Fibroblast of lung (primary cell): ENCODE data around the gene GCFC2. TPM values are rescaled to one million over a fixed set of nuclear protein-coding genes. Genes with fewer than 3 reads are reported as not detected.

Source experiments
- DNase-seq, 2 donors: peaks; one replicate each; pipeline versions ENCODE4 v3.0.0 to v3.0.0-alpha.2; 2010; ENCODE audit warnings: low read depth in 2 of 2
- H2AFZ ChIP-seq: 2 replicates; pipeline ENCODE4 v1.5.1; 2012; ENCODE audit warnings: low read length, control low read depth, inconsistent platforms
- H3K27ac ChIP-seq: 2 replicates; pipeline ENCODE4 v1.5.1; 2011; ENCODE audit warnings: low read length, control low read depth; ENCODE audit not compliant: insufficient read depth
- H3K27me3 ChIP-seq: 2 replicates; pipeline ENCODE4 v1.5.1; 2011; ENCODE audit warnings: mild to moderate bottlenecking, low read length; ENCODE audit not compliant: control insufficient read depth, insufficient read depth
- H3K36me3 ChIP-seq: 2 replicates; pipeline ENCODE4 v1.5.1; 2011; ENCODE audit warnings: low read length; ENCODE audit not compliant: control insufficient read depth, insufficient read depth
- H3K4me1 ChIP-seq: 2 replicates; pipeline ENCODE4 v1.5.1; 2011; ENCODE audit warnings: low read length; ENCODE audit not compliant: control insufficient read depth, insufficient read depth; ENCODE audit errors: extremely low read depth
- H3K4me2 ChIP-seq: 2 replicates; pipeline ENCODE4 v1.5.1; 2011; ENCODE audit warnings: low read length, control low read depth; ENCODE audit not compliant: insufficient read depth; ENCODE audit errors: extremely low read depth
- H3K4me3 ChIP-seq, 4 experiments: fragments of 200-600 bp in 1 of 4; sonication (generic) in 1 of 4; replicated peaks in 1 of 4; 2 replicates each; pipeline ENCODE4 v1.5.1; 2011 to 2016; ENCODE audit warnings: low read length in 4 of 4, low read depth in 3 of 4, mild to moderate bottlenecking in 3 of 4, control low read depth in 2 of 4, inconsistent platforms in 1 of 4, mixed read lengths in 1 of 4; ENCODE audit not compliant: insufficient read depth in 1 of 4; ENCODE audit errors: control extremely low read depth in 1 of 4
- H3K79me2 ChIP-seq: 2 replicates; pipeline ENCODE4 v1.5.1; 2012; ENCODE audit warnings: mild to moderate bottlenecking, low read length, inconsistent platforms; ENCODE audit not compliant: control insufficient read depth, insufficient read depth
- H3K9ac ChIP-seq: 2 replicates; pipeline ENCODE4 v1.5.1; 2011; ENCODE audit warnings: mild to moderate bottlenecking, low read length, control low read depth; ENCODE audit not compliant: insufficient read depth
- H3K9me3 ChIP-seq: 2 replicates; pipeline ENCODE4 v1.5.1; 2012; ENCODE audit warnings: low read depth, low read length; ENCODE audit not compliant: control insufficient read depth, insufficient read depth
- H4K20me1 ChIP-seq: 2 replicates; pipeline ENCODE4 v1.5.1; 2011; ENCODE audit warnings: low read length; ENCODE audit not compliant: control insufficient read depth, insufficient read depth; ENCODE audit errors: extremely low read depth
- CTCF ChIP-seq, 2 donors: IDR thresholded peaks in 1 of 2; conservative IDR thresholded peaks in 1 of 2; 1 replicate in 1 of 2; 2 replicates in 1 of 2; pipeline ENCODE4 v1.5.1; 2011 to 2012; ENCODE audit warnings: low read length in 2 of 2, control low read depth in 1 of 2, inconsistent platforms in 1 of 2, low read depth in 1 of 2, mild to moderate bottlenecking in 1 of 2
- EZH2 ChIP-seq: IDR thresholded peaks from 2 replicates; pipeline ENCODE4 v1.5.1; 2012; ENCODE audit warnings: low read length, control low read depth, mild to moderate bottlenecking; ENCODE audit errors: missing control alignments
- polyA plus RNA-seq, 2 donors: library from polyadenylated mRNA; depleted of rRNA in 1 of 2; stranded (reverse) in 1 of 2; unstranded in 1 of 2; fragments of >200 nt; gene quantifications; 2 replicates each; pipeline ENCODE4 v1.2.1, GENCODE V29; 2011 to 2012; ENCODE audit warnings: missing spikeins in 1 of 2
- total RNA-seq: library from RNA; depleted of rRNA; stranded (reverse); fragments of >200 nt; gene quantifications from 2 replicates; pipeline ENCODE4 v1.2.1, GENCODE V29; 2014

GCFC2 gene
- total and polyA plus RNA-seq, 2 donors (not counting 1 experiment from before 2014, with no cell fraction given), result 6.8 to 11.6 TPM

- Histone ChIP-seq H2AFZ (no peak overlapping the region), H3K4me2 (no peak overlapping the region), H3K4me1 (no peaks in the 10 kb centered on the region), H3K9me3 (no peaks in the 10 kb centered on the region), H3K27ac (no peak overlapping the region), H3K4me3 (no peak overlapping the region), H4K20me1 (no peaks in the 10 kb centered on the region), H3K27me3 (no peaks in the 10 kb centered on the region), H3K9ac (no peak overlapping the region), H3K79me2 (no peaks in the 10 kb centered on the region), H3K36me3 (peaks cover 1% of the 10 kb centered on the region)
- TF ChIP-seq EZH2 (no peak), CTCF (conservative IDR thresholded peaks at IDR 0.05 in 1 of 2, IDR thresholded peaks at IDR 0.05 in 1 of 2; ENCODE audit: low read depth in 1 of 2, low read length in 2 of 2) (no peak)
- DNase-seq, result no peak
Measured at GRCh38 chr2:75680402-75680801, 30.3 kb downstream of the GCFC2 start.

GRCh38 chr2:75679556-75679955 lies 31.2 kb downstream of the GCFC2 start:
- no peaks in the 10 kb centered on the region for H3K79me2 ChIP-seq
- no peak overlapping the region for H3K4me2 ChIP-seq
- no peak overlapping the region for H2AFZ ChIP-seq
- no peak for DNase-seq
- H4K20me1 ChIP-seq, result no peaks in the 10 kb centered on the region
- peaks cover 1% of the 10 kb centered on the region for H3K36me3 ChIP-seq
- H3K4me1 ChIP-seq, result no peaks in the 10 kb centered on the region
- H3K9ac ChIP-seq, result no peak overlapping the region
- no peak overlapping the region for H3K4me3 ChIP-seq
- TF ChIP-seq EZH2 (no peak), CTCF (conservative IDR thresholded peaks at IDR 0.05 in 1 of 2, IDR thresholded peaks at IDR 0.05 in 1 of 2; ENCODE audit: low read depth in 1 of 2, low read length in 2 of 2) (no peak)
- no peaks in the 10 kb centered on the region for H3K27me3 ChIP-seq
- H3K27ac ChIP-seq, result no peak overlapping the region
- H3K9me3 ChIP-seq, result no peaks in the 10 kb centered on the region

GRCh38 chr2:75676464-75676863 lies 34.3 kb downstream of the GCFC2 start:
- Histone ChIP-seq H4K20me1 (no peaks in the 10 kb centered on the region), H3K9me3 (no peaks in the 10 kb centered on the region)
- TF ChIP-seq EZH2 (no peak), CTCF (conservative IDR thresholded peaks at IDR 0.05 in 1 of 2, IDR thresholded peaks at IDR 0.05 in 1 of 2; ENCODE audit: low read depth in 1 of 2, low read length in 2 of 2) (no peak)

More at GRCh38 chr2:75676464-75676863, 34.3 kb downstream of the GCFC2 start:
- Histone ChIP-seq H3K27ac (no peak overlapping the region), H3K36me3 (no peaks in the 10 kb centered on the region), H3K9ac (no peak overlapping the region), H3K79me2 (no peaks in the 10 kb centered on the region), H3K4me2 (no peak overlapping the region), H3K4me1 (no peaks in the 10 kb centered on the region), H3K4me3 (no peak overlapping the region), H3K27me3 (no peaks in the 10 kb centered on the region), H2AFZ (no peak overlapping the region)
- DNase-seq, result no peak
